Mesenchymal stem cell (in vitro differentiated cells and primary cell): ENCODE measurements around the gene PPM1E.

Experiments used
- DNase-seq: peaks from one replicate; pipeline ENCODE4 v3.0.0-alpha.2; 2013
- H2AFZ ChIP-seq: one replicate; pipeline ENCODE4 v1.6.1; 2013; ENCODE audit warnings: low read depth, mild to moderate bottlenecking, control low read depth, inconsistent platforms, low read length, moderate library complexity
- H2AK5ac ChIP-seq: 2 replicates; pipeline ENCODE4 v1.6.1; 2013; ENCODE audit warnings: low read length, moderate library complexity, mild to moderate bottlenecking, inconsistent platforms; ENCODE audit not compliant: severe bottlenecking
- H2BK120ac ChIP-seq: one replicate; pipeline ENCODE4 v1.6.1; 2013; ENCODE audit warnings: low read depth, mild to moderate bottlenecking, inconsistent platforms, low read length, moderate library complexity
- H2BK12ac ChIP-seq, 2 experiments: one replicate each; pipeline ENCODE4 v1.6.1; 2013; ENCODE audit warnings: inconsistent platforms in 2 of 2, low read length in 2 of 2, mild to moderate bottlenecking in 2 of 2, moderate library complexity in 2 of 2, control low read depth in 1 of 2
- H2BK15ac ChIP-seq: one replicate; pipeline ENCODE4 v1.6.1; 2013; ENCODE audit warnings: mild to moderate bottlenecking, low read depth, inconsistent platforms; ENCODE audit not compliant: poor library complexity, severe bottlenecking
- H2BK5ac ChIP-seq: 2 replicates; pipeline ENCODE4 v1.6.1; 2013; ENCODE audit warnings: low read depth, mild to moderate bottlenecking, low read length, control low read depth, inconsistent platforms; ENCODE audit not compliant: poor library complexity, severe bottlenecking
- H3K14ac ChIP-seq, 2 experiments: one replicate each; pipeline ENCODE4 v1.6.1; 2013; ENCODE audit warnings: inconsistent platforms in 2 of 2, low read length in 2 of 2, control low read depth in 1 of 2, mild to moderate bottlenecking in 1 of 2, moderate library complexity in 1 of 2
- H3K18ac ChIP-seq, 2 experiments: one replicate each; pipeline ENCODE4 v1.6.1; 2013; ENCODE audit warnings: inconsistent platforms in 2 of 2, low read length in 2 of 2, control low read depth in 1 of 2, low read depth in 1 of 2, mild to moderate bottlenecking in 1 of 2
- H3K23ac ChIP-seq, 2 experiments: one replicate each; pipeline ENCODE4 v1.6.1; 2013; ENCODE audit warnings: inconsistent platforms in 2 of 2, low read length in 2 of 2, mild to moderate bottlenecking in 2 of 2, moderate library complexity in 2 of 2, control low read depth in 1 of 2
- H3K27ac ChIP-seq: 2 replicates; pipeline ENCODE4 v1.5.1; 2013; ENCODE audit warnings: mild to moderate bottlenecking, moderate library complexity, low read length, control low read depth, inconsistent platforms; ENCODE audit not compliant: poor library complexity, severe bottlenecking
- H3K27me3 ChIP-seq, 2 experiments: 2 replicates each; pipeline versions ENCODE4 v1.6.1 to v1.7.0; 2013; ENCODE audit warnings: low read length in 2 of 2, mild to moderate bottlenecking in 2 of 2, moderate library complexity in 2 of 2, control low read depth in 1 of 2, inconsistent platforms in 1 of 2; ENCODE audit not compliant: control insufficient read depth in 1 of 2, insufficient read depth in 1 of 2
- H3K36me3 ChIP-seq, 2 experiments: 2 replicates each; pipeline versions ENCODE4 v1.6.1 to v1.7.0; 2013; ENCODE audit warnings: low read length in 2 of 2, control low read depth in 1 of 2, inconsistent platforms in 1 of 2, low read depth in 1 of 2, mild to moderate bottlenecking in 1 of 2; ENCODE audit not compliant: insufficient read depth in 2 of 2, control insufficient read depth in 1 of 2
- H3K4ac ChIP-seq, 2 experiments: one replicate each; pipeline ENCODE4 v1.6.1; 2013; ENCODE audit warnings: inconsistent platforms in 2 of 2, low read length in 2 of 2, mild to moderate bottlenecking in 2 of 2, moderate library complexity in 2 of 2, control low read depth in 1 of 2, low read depth in 1 of 2
- H3K4me1 ChIP-seq: 2 replicates; pipeline ENCODE4 v1.6.1; 2013; ENCODE audit warnings: low read depth, low read length, control low read depth; ENCODE audit not compliant: control insufficient read depth, insufficient read depth
- H3K4me2 ChIP-seq: 2 replicates; pipeline ENCODE4 v1.6.1; 2013; ENCODE audit warnings: low read length, mild to moderate bottlenecking, inconsistent platforms; ENCODE audit not compliant: poor library complexity, severe bottlenecking
- H3K4me3 ChIP-seq, 2 experiments: 2 replicates each; pipeline versions ENCODE4 v1.5.1 to v1.7.0; 2013; ENCODE audit warnings: low read length in 2 of 2, mild to moderate bottlenecking in 2 of 2, control low read depth in 1 of 2, low read depth in 1 of 2; ENCODE audit not compliant: insufficient read depth in 1 of 2
- H3K79me1 ChIP-seq: replicated peaks from 2 replicates; pipeline ENCODE4 v1.6.1; 2013; ENCODE audit warnings: mild to moderate bottlenecking, control low read depth, low read length, inconsistent platforms; ENCODE audit not compliant: poor library complexity, severe bottlenecking
- H3K9ac ChIP-seq: 2 replicates; pipeline ENCODE4 v1.7.0; 2013; ENCODE audit warnings: mild to moderate bottlenecking, low read length, moderate library complexity
- H3K9me3 ChIP-seq: 2 replicates; pipeline ENCODE4 v1.7.0; 2013; ENCODE audit warnings: mild to moderate bottlenecking, low read length; ENCODE audit not compliant: control insufficient read depth
- H4K8ac ChIP-seq: one replicate; pipeline ENCODE4 v1.6.1; 2013; ENCODE audit warnings: inconsistent platforms, mild to moderate bottlenecking, low read length, moderate library complexity
- H4K91ac ChIP-seq: one replicate; pipeline ENCODE4 v1.6.1; 2013; ENCODE audit warnings: mild to moderate bottlenecking, low read length, inconsistent platforms
- WGBS: methylation state at CpG from one replicate; pipeline ENCODE4 v1.1.7; 2013; ENCODE audit warnings: mixed read lengths; 5-methylcytosine and 5-hydroxymethylcytosine counted together

The PPM1E gene

GRCh38 chr17:58722696-58723095 is 33.0 kb upstream of the PPM1E start:
- Histone ChIP-seq H4K8ac (no peak overlapping the region), H3K18ac (no peak overlapping the region), H3K79me1 (no peaks in the 10 kb centered on the region), H2AFZ (no peak overlapping the region), H3K36me3 (peaks cover 0 to 40% of the 10 kb centered on the region in 2 experiments), H3K4me3 (no peak overlapping the region), H3K4ac (no peak overlapping the region), H4K91ac (no peak overlapping the region), H3K27ac (no peak overlapping the region), H3K4me2 (no peak overlapping the region), H2BK120ac (no peak overlapping the region), H3K9me3 (no peaks in the 10 kb centered on the region), H2BK5ac (no peak overlapping the region), H3K23ac (no peak overlapping the region), H3K27me3 (no peaks in the 10 kb centered on the region), H3K14ac (no peak overlapping the region), H3K9ac (no peak overlapping the region), H2AK5ac (no peak overlapping the region), H2BK15ac (no peak overlapping the region), H3K4me1 (no peaks in the 10 kb centered on the region), H2BK12ac (no peak overlapping the region)
- WGBS: 100% methylated on average over 2 of the region's 2 CpGs
- no peak for DNase-seq

- DNase-seq: no peak
- Histone ChIP-seq H2AK5ac (no peak overlapping the region), H3K4me3 (no peak overlapping the region), H3K23ac (no peak overlapping the region), H3K9me3 (no peaks in the 10 kb centered on the region), H3K14ac (no peak overlapping the region), H3K4me2 (no peak overlapping the region), H2BK120ac (no peak overlapping the region), H3K79me1 (no peaks in the 10 kb centered on the region), H4K91ac (no peak overlapping the region), H3K4me1 (no peaks in the 10 kb centered on the region), H3K27ac (no peak overlapping the region), H3K18ac (no peak overlapping the region), H3K9ac (no peak overlapping the region), H2BK12ac (no peak overlapping the region), H3K4ac (no peak overlapping the region), H2BK15ac (no peak overlapping the region), H2BK5ac (no peak overlapping the region), H2AFZ (no peak overlapping the region), H3K27me3 (no peaks in the 10 kb centered on the region), H4K8ac (no peak overlapping the region), H3K36me3 (peaks cover 0 to 16% of the 10 kb centered on the region in 2 experiments)
- WGBS: no CpG with 5 or more reads among the region's 1 CpG
These were observed 26.9 kb upstream of the PPM1E start for GRCh38 chr17:58728798-58729197.

GRCh38 chr17:58730937-58731336 is 24.7 kb upstream of the PPM1E start:
- Histone ChIP-seq H3K27ac (no peak overlapping the region), H2AK5ac (no peak overlapping the region), H4K91ac (no peak overlapping the region), H3K4ac (no peak overlapping the region), H2BK12ac (no peak overlapping the region), H3K4me1 (no peaks in the 10 kb centered on the region), H2BK5ac (no peak overlapping the region), H3K18ac (no peak overlapping the region), H3K9ac (no peak overlapping the region), H3K4me3 (no peak overlapping the region), H3K14ac (no peak overlapping the region), H3K79me1 (no peaks in the 10 kb centered on the region), H4K8ac (no peak overlapping the region), H2AFZ (no peak overlapping the region), H3K4me2 (no peak overlapping the region), H2BK15ac (no peak overlapping the region), H3K27me3 (no peaks in the 10 kb centered on the region), H3K9me3 (no peaks in the 10 kb centered on the region), H3K23ac (no peak overlapping the region), H3K36me3 (peaks cover 0 to 6% of the 10 kb centered on the region in 2 experiments), H2BK120ac (no peak overlapping the region)
- DNase-seq: no peak

- no peaks in the 10 kb centered on the region for H3K79me1 ChIP-seq
- H3K36me3 ChIP-seq: peaks cover 0 to 6% of the 10 kb centered on the region in 2 experiments
- no peak overlapping the region for H3K4ac ChIP-seq
- H4K91ac ChIP-seq: no peak overlapping the region
- WGBS: 100% methylated on average over 1 of the region's 3 CpGs
- no peak overlapping the region for H3K9ac ChIP-seq
- no peak overlapping the region for H2BK120ac ChIP-seq
- no peak overlapping the region for H3K18ac ChIP-seq
- no peak overlapping the region for H2AK5ac ChIP-seq
- no peak overlapping the region for H2BK5ac ChIP-seq
- H3K4me2 ChIP-seq: no peak overlapping the region
- H3K14ac ChIP-seq: no peak overlapping the region
- H3K27me3 ChIP-seq: no peaks in the 10 kb centered on the region
- H2AFZ ChIP-seq: no peak overlapping the region
- H4K8ac ChIP-seq: no peak overlapping the region
- H2BK12ac ChIP-seq: no peak overlapping the region
- no peak overlapping the region for H3K4me3 ChIP-seq
- no peak for DNase-seq
- no peaks in the 10 kb centered on the region for H3K9me3 ChIP-seq
- H3K4me1 ChIP-seq: no peaks in the 10 kb centered on the region
- no peak overlapping the region for H3K27ac ChIP-seq
- H2BK15ac ChIP-seq: no peak overlapping the region
- H3K23ac ChIP-seq: no peak overlapping the region
These were observed 21.6 kb upstream of the PPM1E start for GRCh38 chr17:58734040-58734439.
